Prostate gland (tissue), 2 donors: Measurements from ENCODE around the gene CBFA2T3.

ENCODE experiments used
- CTCF ChIP-seq, 4 experiments: fragments of 200-600 bp in 2 of 4; fragments of 450-650 bp in 2 of 4; sonication (generic) in 2 of 4; IDR thresholded peaks; 1 replicate in 3 of 4; 2 replicates in 1 of 4; pipeline ENCODE4 v1.5.1; 2016 to 2019; ENCODE audit warnings: antibody characterized with exemption in 4 of 4, mild to moderate bottlenecking in 2 of 4, moderate library complexity in 2 of 4
- POLR2A ChIP-seq: fragments of 450-650 bp; IDR thresholded peaks from one replicate; pipeline ENCODE4 v1.6.1; 2016; ENCODE audit warnings: antibody characterized with exemption, mild to moderate bottlenecking
- POLR2AphosphoS5 ChIP-seq: sonication (generic); formaldehyde crosslinking; IDR thresholded peaks from one replicate; pipeline ENCODE4 v1.6.1; 2017; ENCODE audit warnings: antibody characterized with exemption

DNA sequence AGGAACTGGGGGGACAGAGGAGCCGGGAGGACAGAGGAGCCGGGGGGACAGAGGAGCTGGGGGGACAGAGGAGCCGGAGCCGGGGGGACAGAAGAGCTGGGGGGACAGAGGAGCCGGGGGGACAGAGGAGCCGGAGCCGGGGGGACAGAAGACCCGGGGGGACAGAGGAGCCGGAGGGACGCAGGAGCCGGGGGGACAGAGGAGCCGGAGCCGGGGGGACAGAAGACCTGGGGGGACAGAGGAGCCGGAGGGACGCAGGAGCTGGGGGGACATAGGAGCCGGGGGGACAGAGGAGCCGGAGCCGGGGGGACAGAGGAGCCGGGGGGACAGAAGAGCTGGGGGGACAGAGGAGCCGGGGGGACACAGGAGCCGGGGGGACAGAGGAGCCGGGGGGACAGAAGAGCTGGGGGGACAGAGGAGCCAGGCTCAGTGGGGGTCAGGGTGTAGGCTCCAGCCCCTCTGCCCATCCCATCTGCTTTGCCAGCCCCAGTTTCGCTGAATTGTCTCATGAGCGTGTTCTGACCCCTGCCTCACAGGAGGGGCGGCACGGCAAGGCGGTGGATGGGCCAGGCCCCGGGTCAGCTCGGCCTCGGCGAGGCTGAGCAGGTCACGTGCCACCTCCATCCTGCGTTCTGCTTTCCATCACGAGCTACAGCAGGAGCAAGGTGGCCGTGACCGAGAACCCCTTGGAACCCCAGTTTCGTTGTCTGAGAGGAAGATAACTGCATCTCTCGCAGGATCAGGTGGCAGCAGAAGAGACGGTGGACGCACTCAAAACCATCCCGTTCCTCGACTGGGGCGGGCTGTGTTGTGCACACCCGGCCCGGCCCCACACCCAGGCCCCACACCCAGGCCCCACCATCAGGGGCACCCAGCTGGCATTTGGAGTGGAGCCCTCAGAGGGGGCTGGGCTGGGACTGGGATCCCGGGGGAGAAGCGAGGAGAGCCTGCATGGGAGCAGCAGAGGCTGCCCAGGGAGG, 26.1 kb upstream of the CBFA2T3 start:
- TF ChIP-seq POLR2A (no peak), CTCF (IDR thresholded peaks at IDR 0.05) (no peak), POLR2AphosphoS5 (no peak)
